Measurements from ENCODE around the gene HNF1A. TPM values are rescaled to one million over a fixed set of nuclear protein-coding genes. Genes with fewer than 3 reads are reported as not detected.
A peak's percentile ranks its signal among the peaks of the same experiment; 100 is the strongest.

HNF1A gene
- total and polyA plus RNA-seq, 9 of the 15 experiments (the other 6 are each of a cell fraction or from before 2014, with no cell fraction given): not detected

- 0 out of 5 replicates have a peak, but pooled peaks cover 0 to 4% of the 10 kb centered on the region in 2 experiments for H3K27me3 ChIP-seq (ENCODE audit: control insufficient read depth in 2 of 2, insufficient read depth in 2 of 2, low read length in 2 of 2)
- H4K20me1 ChIP-seq (replicated peaks; ENCODE audit: control insufficient read depth, insufficient read depth, low read length): no peaks in the 10 kb centered on the region
- H3K4me2 ChIP-seq (ENCODE audit: insufficient read depth, low read length): no peak overlapping the region
- DNase-seq (ENCODE audit: extremely low read depth in 1 of 4, low spot score in 3 of 4): no peak
- CTCF ChIA-PET (ENCODE audit: low intra/inter-chr PET ratio): interaction anchor here (0.6 kb wide), 1 partner anchor 394 kb away, joined by 3 read pairs; no protein-coding TSS in a partner anchor
- H3K9ac ChIP-seq (ENCODE audit: insufficient read depth in 1 of 2, low read depth in 2 of 2, low read length in 2 of 2): no peak overlapping the region
- no peak overlapping the region for H3K27ac ChIP-seq (ENCODE audit: extremely low read depth, low read depth, low read length)
- no peak overlapping the region for H2AFZ ChIP-seq (ENCODE audit: low read depth, low read length)
- peaks cover 0 to 10% of the 10 kb centered on the region in 2 experiments; a peak in 1 of 5 replicates for H3K4me1 ChIP-seq (replicated peaks in 1 of 2; ENCODE audit: control insufficient read depth in 2 of 2, insufficient read depth in 2 of 2, low read length in 2 of 2)
- H3K36me3 ChIP-seq (ENCODE audit: control insufficient read depth, insufficient read depth, low read length): no peaks in the 10 kb centered on the region
- POLR2A ChIA-PET: interaction anchor here (0.6 kb wide), 1 partner anchor 215 kb away, joined by 4 read pairs; no protein-coding TSS in a partner anchor
- 5% methylated on average over 7 of the region's 7 CpGs for WGBS (ENCODE audit: insufficient coverage, low coverage, missing lambda C conversion rate)
- intact Hi-C loops (cut with micrococcal nuclease): no loop called here
- no peak for ATAC-seq
- H3K9me3 ChIP-seq (replicated peaks; ENCODE audit: control insufficient read depth, insufficient read depth, low read depth, low read length): no peaks in the 10 kb centered on the region
- no peak overlapping the region for H3K4me3 ChIP-seq
- FAIRE-seq: no peak
- in situ Hi-C loops (cut with MboI): no loop called here
- H3K9me1 ChIP-seq (ENCODE audit: control insufficient read depth, insufficient read depth, low read length): no peaks in the 10 kb centered on the region
- no TSS peak for BruUV-seq (replicated peaks)
- no peaks in the 10 kb centered on the region for H3K79me2 ChIP-seq (ENCODE audit: control insufficient read depth, insufficient read depth, low read length)
- TF ChIP-seq ZNF76 (CRISPR knock-in tag; IDR thresholded peaks at IDR 0.05; ENCODE audit: borderline replicate concordance) (no peak), ZBTB8A (IDR thresholded peaks at IDR 0.05; ENCODE audit: partially characterized antibody) (no peak), BCOR (IDR thresholded peaks at IDR 0.05) (peak; percentile 92), GATA2 (CRISPR knock-in tag; IDR thresholded peaks at IDR 0.05) (no peak), FOSL1 (tag; conservative IDR thresholded peaks at IDR 0.05) (no peak), NCOR1 (IDR thresholded peaks at IDR 0.05) (no peak), POLR3G (IDR thresholded peaks at IDR 0.05; ENCODE audit: extremely low read depth, insufficient read length, insufficient replicate concordance) (no peak), KDM1A (IDR thresholded peaks at IDR 0.05) (peak; percentile 62 to 64), MCM7 (IDR thresholded peaks at IDR 0.05) (no peak), CHD4 (IDR thresholded peaks at IDR 0.05; ENCODE audit: insufficient read depth, insufficient replicate concordance, low read depth, low read length, poor library complexity, severe bottlenecking) (peak; percentile 36), EZH2 (IDR thresholded peaks at IDR 0.05; ENCODE audit: borderline replicate concordance, low read depth, low read length) (no peak), ADNP (tag; IDR thresholded peaks at IDR 0.05) (peak; percentile 87), KLF13 (tag; IDR thresholded peaks at IDR 0.05; ENCODE audit: borderline replicate concordance, low read depth) (no peak), RB1 (IDR thresholded peaks at IDR 0.05; ENCODE audit: low read depth) (no peak)
- TF ChIP-seq, protein P1, sequence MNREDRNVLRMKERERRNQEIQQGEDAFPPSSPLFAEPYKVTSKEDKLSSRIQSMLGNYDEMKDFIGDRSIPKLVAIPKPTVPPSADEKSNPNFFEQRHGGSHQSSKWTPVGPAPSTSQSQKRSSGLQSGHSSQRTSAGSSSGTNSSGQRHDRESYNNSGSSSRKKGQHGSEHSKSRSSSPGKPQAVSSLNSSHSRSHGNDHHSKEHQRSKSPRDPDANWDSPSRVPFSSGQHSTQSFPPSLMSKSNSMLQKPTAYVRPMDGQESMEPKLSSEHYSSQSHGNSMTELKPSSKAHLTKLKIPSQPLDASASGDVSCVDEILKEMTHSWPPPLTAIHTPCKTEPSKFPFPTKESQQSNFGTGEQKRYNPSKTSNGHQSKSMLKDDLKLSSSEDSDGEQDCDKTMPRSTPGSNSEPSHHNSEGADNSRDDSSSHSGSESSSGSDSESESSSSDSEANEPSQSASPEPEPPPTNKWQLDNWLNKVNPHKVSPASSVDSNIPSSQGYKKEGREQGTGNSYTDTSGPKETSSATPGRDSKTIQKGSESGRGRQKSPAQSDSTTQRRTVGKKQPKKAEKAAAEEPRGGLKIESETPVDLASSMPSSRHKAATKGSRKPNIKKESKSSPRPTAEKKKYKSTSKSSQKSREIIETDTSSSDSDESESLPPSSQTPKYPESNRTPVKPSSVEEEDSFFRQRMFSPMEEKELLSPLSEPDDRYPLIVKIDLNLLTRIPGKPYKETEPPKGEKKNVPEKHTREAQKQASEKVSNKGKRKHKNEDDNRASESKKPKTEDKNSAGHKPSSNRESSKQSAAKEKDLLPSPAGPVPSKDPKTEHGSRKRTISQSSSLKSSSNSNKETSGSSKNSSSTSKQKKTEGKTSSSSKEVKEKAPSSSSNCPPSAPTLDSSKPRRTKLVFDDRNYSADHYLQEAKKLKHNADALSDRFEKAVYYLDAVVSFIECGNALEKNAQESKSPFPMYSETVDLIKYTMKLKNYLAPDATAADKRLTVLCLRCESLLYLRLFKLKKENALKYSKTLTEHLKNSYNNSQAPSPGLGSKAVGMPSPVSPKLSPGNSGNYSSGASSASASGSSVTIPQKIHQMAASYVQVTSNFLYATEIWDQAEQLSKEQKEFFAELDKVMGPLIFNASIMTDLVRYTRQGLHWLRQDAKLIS (CRISPR knock-in tag; IDR thresholded peaks at IDR 0.05): no peak
- TF ChIP-seq, protein P2, sequence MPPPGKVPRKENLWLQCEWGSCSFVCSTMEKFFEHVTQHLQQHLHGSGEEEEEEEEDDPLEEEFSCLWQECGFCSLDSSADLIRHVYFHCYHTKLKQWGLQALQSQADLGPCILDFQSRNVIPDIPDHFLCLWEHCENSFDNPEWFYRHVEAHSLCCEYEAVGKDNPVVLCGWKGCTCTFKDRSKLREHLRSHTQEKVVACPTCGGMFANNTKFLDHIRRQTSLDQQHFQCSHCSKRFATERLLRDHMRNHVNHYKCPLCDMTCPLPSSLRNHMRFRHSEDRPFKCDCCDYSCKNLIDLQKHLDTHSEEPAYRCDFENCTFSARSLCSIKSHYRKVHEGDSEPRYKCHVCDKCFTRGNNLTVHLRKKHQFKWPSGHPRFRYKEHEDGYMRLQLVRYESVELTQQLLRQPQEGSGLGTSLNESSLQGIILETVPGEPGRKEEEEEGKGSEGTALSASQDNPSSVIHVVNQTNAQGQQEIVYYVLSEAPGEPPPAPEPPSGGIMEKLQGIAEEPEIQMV (tag; conservative IDR thresholded peaks at IDR 0.05; ENCODE audit: low read depth): no peak
These were observed 4.3 kb downstream of the HNF1A start for GRCh38 chr12:120982659-120983058.

Data from K562 (cell line).